ENCODE data around the gene CRISP1. TPM values are rescaled to one million over a fixed set of nuclear protein-coding genes. Genes with fewer than 3 reads are reported as not detected.

CRISP1 gene
- total and polyA plus RNA-seq, 9 of the 15 experiments (the other 6 are each of a cell fraction or from before 2014, with no cell fraction given), result not detected

DNA sequence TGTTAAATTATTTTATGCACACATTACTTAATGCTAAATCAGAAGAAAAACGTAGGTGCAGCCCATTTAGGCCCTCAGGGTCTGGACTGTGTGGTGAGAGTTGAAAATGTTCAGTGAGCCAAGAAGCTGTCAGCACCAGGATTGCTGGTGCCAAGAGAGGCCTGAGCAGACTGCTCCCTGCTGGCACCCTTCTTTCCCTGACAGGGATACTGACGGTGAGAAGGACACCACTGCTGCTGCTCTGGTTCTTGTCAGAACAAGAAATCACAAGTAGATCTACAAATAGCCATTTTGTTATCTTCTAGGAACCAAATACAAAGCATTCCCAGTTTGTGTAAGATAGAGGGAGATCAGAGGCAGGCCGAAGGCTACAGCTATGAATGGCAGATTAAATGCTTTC, 48.7 kb upstream of the CRISP1 start:
- ChIA-PET POLR2A (interaction anchor here (1.7 kb wide), 2 partner anchors 9 to 11 kb away, joined by 5 read pairs; no protein-coding TSS in a partner anchor), CTCF (ENCODE audit: low intra/inter-chr PET ratio) (no interaction called here)
- Histone ChIP-seq H3K27me3 (ENCODE audit: control insufficient read depth in 2 of 2, insufficient read depth in 2 of 2, low read length in 2 of 2) (no peaks in the 10 kb centered on the region), H3K79me2 (ENCODE audit: control insufficient read depth, insufficient read depth, low read length) (no peaks in the 10 kb centered on the region), H2AFZ (ENCODE audit: low read depth, low read length) (peak overlapping the region; percentile 7; the same call in 1 of the 2 replicates), H3K4me3 (no peak overlapping the region), H3K36me3 (ENCODE audit: control insufficient read depth, insufficient read depth, low read length) (no peaks in the 10 kb centered on the region), H3K9ac (ENCODE audit: insufficient read depth in 1 of 2, low read depth in 2 of 2, low read length in 2 of 2) (no peak overlapping the region), H3K4me2 (ENCODE audit: insufficient read depth, low read length) (no peak overlapping the region), H3K9me1 (ENCODE audit: control insufficient read depth, insufficient read depth, low read length) (no peaks in the 10 kb centered on the region), H3K27ac (ENCODE audit: extremely low read depth, low read depth, low read length) (no peak overlapping the region), H3K4me1 (replicated peaks in 1 of 2; ENCODE audit: control insufficient read depth in 2 of 2, insufficient read depth in 2 of 2, low read length in 2 of 2) (no peaks in the 10 kb centered on the region), H4K20me1 (replicated peaks; ENCODE audit: control insufficient read depth, insufficient read depth, low read length) (no peaks in the 10 kb centered on the region), H3K9me3 (replicated peaks; ENCODE audit: control insufficient read depth, insufficient read depth, low read depth, low read length) (no peaks in the 10 kb centered on the region)
- no TSS peak for BruUV-seq (replicated peaks)
- TF ChIP-seq BHLHE40 (IDR thresholded peaks at IDR 0.05; ENCODE audit: low read length) (0 out of 2 replicates have a peak, but pooled peaks have one; percentile 10), MEIS2 (IDR thresholded peaks at IDR 0.05; ENCODE audit: partially characterized antibody) (peak; percentile 23), ILK (tag; IDR thresholded peaks at IDR 0.05; ENCODE audit: borderline replicate concordance, low read depth) (no peak), PBX2 (CRISPR knock-in tag; IDR thresholded peaks at IDR 0.05; ENCODE audit: low read depth) (no peak), PBX2 (tag; conservative IDR thresholded peaks at IDR 0.05; ENCODE audit: low read depth) (peak; percentile 37; the same call in 1 of the 2 replicates)
- TF ChIP-seq, protein P1, sequence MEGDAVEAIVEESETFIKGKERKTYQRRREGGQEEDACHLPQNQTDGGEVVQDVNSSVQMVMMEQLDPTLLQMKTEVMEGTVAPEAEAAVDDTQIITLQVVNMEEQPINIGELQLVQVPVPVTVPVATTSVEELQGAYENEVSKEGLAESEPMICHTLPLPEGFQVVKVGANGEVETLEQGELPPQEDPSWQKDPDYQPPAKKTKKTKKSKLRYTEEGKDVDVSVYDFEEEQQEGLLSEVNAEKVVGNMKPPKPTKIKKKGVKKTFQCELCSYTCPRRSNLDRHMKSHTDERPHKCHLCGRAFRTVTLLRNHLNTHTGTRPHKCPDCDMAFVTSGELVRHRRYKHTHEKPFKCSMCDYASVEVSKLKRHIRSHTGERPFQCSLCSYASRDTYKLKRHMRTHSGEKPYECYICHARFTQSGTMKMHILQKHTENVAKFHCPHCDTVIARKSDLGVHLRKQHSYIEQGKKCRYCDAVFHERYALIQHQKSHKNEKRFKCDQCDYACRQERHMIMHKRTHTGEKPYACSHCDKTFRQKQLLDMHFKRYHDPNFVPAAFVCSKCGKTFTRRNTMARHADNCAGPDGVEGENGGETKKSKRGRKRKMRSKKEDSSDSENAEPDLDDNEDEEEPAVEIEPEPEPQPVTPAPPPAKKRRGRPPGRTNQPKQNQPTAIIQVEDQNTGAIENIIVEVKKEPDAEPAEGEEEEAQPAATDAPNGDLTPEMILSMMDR (IDR thresholded peaks at IDR 0.05 in 2 of 3, conservative IDR thresholded peaks at IDR 0.05 in 1 of 3; ENCODE audit: insufficient read depth in 2 of 3, low read depth in 1 of 3, low read length in 3 of 3), result peak in 1 of 3 experiments; percentile 5; a peak in 1 of 6 replicates
- in situ Hi-C loops (cut with MboI), result no loop called here
- intact Hi-C loops (cut with micrococcal nuclease), result no loop called here
- no peak for DNase-seq (ENCODE audit: extremely low read depth in 1 of 4, low spot score in 3 of 4)
- ATAC-seq, result peak; percentile 69
- 16% methylated on average over 3 of the region's 3 CpGs for WGBS (ENCODE audit: insufficient coverage, low coverage, missing lambda C conversion rate)
- no peak for FAIRE-seq

Data from K562 (cell line).